GM12865 (cell line): Measurements from ENCODE around the gene ZXDC.

ENCODE experiments used
- DNase-seq: peaks from one replicate; pipeline ENCODE4 v3.0.0; 2010; ENCODE audit warnings: low read depth
- H3K4me3 ChIP-seq: 2 replicates; pipeline ENCODE4 v1.5.1; 2011; ENCODE audit warnings: mild to moderate bottlenecking, low read depth, low read length, control low read depth
- TF ChIP-seq, protein P1 (sequence below): IDR thresholded peaks from 2 replicates; pipeline ENCODE4 v1.5.1; 2011; ENCODE audit warnings: low read length, control low read depth, low read depth, inconsistent platforms; ENCODE audit not compliant: insufficient read depth; ENCODE audit errors: missing control alignments

Gene ZXDC

DNA sequence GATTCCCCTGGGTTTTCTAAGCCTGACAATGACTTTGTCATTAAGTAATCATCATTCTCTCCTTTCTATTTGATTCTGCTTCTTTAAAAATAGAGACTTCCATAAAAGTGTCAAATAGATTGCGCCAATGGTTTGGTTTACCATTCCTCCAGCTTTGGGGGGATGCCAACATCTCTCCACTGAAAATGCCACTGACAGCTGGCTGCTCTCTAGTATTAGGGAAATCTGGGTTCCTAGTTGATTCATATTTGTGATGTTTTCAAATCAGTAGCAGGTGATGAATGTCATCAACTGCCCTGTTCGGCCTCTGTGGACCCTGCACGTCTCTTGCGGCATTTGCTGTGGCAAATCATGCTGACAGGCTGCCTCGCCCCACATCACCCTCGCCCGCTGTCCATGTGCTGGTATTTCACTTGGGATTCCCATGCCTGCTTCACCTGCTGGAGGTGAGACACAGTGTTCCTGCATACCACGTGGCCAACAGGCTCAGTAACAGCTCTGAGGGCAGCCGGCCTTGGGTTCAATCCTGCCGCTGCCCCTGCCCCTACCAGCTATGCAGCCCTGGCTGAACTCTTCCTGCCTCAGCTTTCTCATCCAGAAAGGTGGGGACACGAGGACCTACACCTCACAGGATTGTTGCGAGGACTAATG is 28.1 kb downstream of the ZXDC start:
- no peak overlapping the region for H3K4me3 ChIP-seq
- no peak for DNase-seq
- TF ChIP-seq, protein P1, sequence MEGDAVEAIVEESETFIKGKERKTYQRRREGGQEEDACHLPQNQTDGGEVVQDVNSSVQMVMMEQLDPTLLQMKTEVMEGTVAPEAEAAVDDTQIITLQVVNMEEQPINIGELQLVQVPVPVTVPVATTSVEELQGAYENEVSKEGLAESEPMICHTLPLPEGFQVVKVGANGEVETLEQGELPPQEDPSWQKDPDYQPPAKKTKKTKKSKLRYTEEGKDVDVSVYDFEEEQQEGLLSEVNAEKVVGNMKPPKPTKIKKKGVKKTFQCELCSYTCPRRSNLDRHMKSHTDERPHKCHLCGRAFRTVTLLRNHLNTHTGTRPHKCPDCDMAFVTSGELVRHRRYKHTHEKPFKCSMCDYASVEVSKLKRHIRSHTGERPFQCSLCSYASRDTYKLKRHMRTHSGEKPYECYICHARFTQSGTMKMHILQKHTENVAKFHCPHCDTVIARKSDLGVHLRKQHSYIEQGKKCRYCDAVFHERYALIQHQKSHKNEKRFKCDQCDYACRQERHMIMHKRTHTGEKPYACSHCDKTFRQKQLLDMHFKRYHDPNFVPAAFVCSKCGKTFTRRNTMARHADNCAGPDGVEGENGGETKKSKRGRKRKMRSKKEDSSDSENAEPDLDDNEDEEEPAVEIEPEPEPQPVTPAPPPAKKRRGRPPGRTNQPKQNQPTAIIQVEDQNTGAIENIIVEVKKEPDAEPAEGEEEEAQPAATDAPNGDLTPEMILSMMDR = no peak

DNA sequence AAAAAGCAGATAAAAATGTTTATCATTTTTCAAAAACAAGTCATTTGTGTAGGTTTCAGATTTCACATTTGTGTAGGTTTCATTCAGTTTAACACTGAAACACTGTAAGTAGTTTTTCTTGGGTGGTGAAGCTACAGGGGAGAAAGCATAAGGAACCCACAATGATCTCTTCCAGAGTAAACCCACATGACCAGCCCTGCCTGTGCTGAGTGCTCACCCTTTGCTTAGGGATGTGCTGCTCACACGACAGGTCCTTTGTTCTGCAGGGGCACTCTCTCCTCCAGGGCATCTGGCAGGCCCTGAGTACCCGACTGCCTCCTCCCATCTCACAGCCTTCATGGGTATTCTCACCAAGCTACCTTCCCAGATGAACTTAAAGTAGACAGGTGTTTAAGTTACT is 28.9 kb downstream of the ZXDC start:
- no peak for DNase-seq
- H3K4me3 ChIP-seq = no peak overlapping the region
- TF ChIP-seq, protein P1 = no peak

DNA sequence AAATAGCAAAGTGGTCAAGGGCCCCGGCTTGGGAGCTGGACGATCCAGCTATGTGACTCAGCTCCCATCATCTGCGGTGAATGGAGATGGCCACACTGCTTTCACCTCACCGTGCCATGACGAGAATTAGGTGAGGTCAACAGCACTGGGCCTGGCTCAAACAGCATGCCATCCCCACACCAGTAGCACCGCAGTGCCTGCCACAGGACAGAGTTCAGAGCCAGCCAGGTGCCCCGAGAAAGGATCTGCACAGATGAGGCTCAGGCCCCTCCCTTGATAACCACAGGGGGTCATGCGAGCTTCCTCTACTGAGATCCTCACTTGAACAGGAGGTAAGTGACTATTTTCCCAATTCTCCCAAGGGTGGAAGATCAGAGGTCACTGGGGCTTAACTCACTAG is 29.4 kb downstream of the ZXDC start:
- no peak overlapping the region for H3K4me3 ChIP-seq
- no peak for DNase-seq
- TF ChIP-seq, protein P1 = no peak

DNA sequence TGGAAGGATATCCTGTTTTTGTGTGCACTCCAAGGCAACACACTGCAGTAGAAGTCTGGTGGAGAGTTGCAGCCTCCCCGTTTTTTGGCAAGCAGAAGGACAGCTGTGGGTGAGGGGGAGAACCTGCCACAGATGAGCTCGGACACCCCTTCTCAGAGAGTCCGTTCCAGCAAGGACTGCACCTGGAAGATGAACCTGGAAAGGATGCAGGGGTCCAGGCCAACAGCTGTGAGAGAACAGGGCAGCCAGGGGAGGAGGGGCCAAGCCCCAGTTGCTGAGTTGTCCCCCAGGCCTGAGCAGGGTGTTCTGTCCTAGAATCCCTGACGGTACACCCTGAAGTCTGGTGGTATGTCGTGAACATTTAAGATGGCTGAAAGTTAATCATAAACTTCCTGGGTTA is 30.2 kb downstream of the ZXDC start:
- no peak overlapping the region for H3K4me3 ChIP-seq
- TF ChIP-seq, protein P1 = no peak
- no peak for DNase-seq

DNA sequence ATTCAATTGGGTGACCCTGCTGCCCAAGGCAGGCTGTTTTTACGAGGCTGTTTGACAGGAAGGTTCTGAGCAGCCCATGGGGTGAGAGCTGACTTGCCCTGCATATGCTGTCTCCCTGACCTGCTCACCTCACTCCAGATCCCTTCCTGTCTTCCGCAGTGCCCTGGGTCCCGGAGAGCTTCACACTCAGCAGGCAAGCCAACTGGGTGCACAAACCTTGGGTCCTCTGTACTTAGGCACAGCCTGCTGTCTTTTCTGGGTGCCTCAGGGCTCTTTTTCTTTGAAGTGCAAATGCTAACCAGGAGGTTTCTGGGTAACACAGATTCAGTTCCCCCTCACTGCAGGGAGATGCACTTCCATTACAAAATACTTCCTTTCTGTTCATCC is 32.8 kb downstream of the ZXDC start:
- no peak for DNase-seq
- TF ChIP-seq, protein P1 = no peak
- no peak overlapping the region for H3K4me3 ChIP-seq

DNA sequence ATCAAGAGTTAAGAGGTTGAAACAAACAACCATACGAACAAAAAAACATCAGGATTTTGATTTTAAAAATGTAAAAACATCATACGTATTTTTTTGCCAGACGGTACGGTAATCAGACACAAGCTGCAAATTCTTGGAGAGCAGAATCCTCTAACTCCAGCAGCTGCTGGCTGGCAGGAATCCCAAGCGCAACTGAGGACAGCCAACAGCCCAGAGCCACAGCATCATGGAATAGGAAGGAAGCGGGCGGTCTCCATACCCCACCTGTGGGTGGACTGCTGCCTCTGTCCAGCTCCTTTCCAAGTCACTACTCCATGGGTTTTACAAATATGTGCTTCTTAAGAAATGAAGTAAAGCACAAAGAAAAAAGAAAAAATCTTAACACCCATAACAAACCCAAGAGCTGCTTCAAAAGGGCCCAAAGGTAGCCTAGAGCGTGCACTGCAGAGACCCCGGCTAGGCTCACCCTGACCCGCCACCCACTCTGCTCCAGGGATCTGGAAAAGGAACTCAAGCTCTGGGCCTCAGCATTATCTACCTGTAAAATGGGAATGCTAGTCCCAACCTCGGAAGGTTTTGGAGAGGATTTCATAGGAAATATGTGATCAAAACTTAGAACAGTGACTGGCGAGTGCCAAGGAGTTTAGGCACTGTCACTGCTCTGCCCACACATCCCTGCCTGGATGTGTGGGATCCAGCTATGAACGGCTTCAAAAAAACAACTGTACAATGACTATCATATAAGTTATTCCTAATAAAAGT is 33.4 kb downstream of the ZXDC start:
- H3K4me3 ChIP-seq = no peak overlapping the region
- TF ChIP-seq, protein P1 = no peak
- DNase-seq = no peak
